Panc1 (cell line): ENCODE results near the gene LMF1.

Source experiments
- CTCF ChIP-seq: fragments of 450-650 bp; IDR thresholded peaks from 2 replicates; pipeline ENCODE4 v1.5.1; 2017; ENCODE audit warnings: mild to moderate bottlenecking
- POLR2AphosphoS5 ChIP-seq: IDR thresholded peaks from 2 replicates; pipeline ENCODE4 v1.6.1; 2012; ENCODE audit warnings: mild to moderate bottlenecking, low read depth, low read length, moderate library complexity
- REST ChIP-seq, 2 experiments: IDR thresholded peaks; 2 replicates each; pipeline ENCODE4 v1.6.1; 2011 to 2012; ENCODE audit warnings: low read depth in 2 of 2, control low read depth in 1 of 2, low read length in 1 of 2, mild to moderate bottlenecking in 1 of 2, moderate library complexity in 1 of 2; ENCODE audit not compliant: insufficient read depth in 1 of 2
- SIN3A ChIP-seq: IDR thresholded peaks from 2 replicates; pipeline ENCODE4 v1.6.1; 2012; ENCODE audit warnings: low read depth, mild to moderate bottlenecking, low read length, moderate library complexity, borderline replicate concordance; ENCODE audit not compliant: insufficient read depth

- no peak for TF ChIP-seq CTCF
- no peak for TF ChIP-seq REST (IDR thresholded peaks at IDR 0.05; ENCODE audit: insufficient read depth in 1 of 2, low read depth in 2 of 2, low read length in 1 of 2)
- TF ChIP-seq POLR2AphosphoS5, result no peak
- TF ChIP-seq SIN3A, result no peak
These were observed 109.3 kb downstream of the LMF1 start for GRCh38 chr16:861446-861845.
